ENCODE data around the gene PDE9A.

GRCh38 chr21:42678618-42679295, 25.3 kb downstream of the PDE9A start:
- TF ChIP-seq CTCF (IDR thresholded peaks at IDR 0.05), result no peak
- no peak for TF ChIP-seq POLR2A (IDR thresholded peaks at IDR 0.05)

Data from testis (tissue), 2 donors.